ENCODE measurements around the gene ZFP90. TPM values are rescaled to one million over a fixed set of nuclear protein-coding genes. Genes with fewer than 3 reads are reported as not detected.
"Not testable (repeated sequence)": the region's sequence is repeated elsewhere in the genome, so short reads cannot be mapped to it uniquely, and the experiment has no call there.

ZFP90 gene
- total and polyA plus RNA-seq, 4 donors: 2.1 to 18.9 (median 5.6) TPM

DNA sequence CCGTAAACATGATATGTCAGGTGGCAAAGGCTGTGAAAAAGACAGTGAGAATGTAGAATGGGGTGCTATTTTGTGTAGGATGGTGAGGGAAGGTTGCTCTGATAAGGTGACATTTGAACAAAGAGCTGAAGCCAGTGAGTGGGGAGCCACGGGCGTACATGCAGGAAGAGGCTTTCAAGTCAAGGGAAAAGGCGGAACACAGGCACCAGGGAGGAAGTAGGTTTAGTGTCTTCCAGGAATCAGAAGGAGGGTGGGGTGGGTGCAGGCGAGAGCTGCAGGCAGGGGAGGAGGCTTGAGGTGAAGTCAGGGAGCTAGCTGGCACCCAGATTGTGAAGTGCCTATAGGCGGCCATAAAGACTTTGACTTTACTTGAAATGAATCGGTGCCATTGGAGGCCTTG lies 14.1 kb downstream of the ZFP90 start:
- peaks cover 4 to 59% (median 41%) of the 10 kb centered on the region in 4 donors for H3K36me3 ChIP-seq (ENCODE audit: control insufficient read depth in 4 of 4, insufficient read depth in 3 of 4, low read depth in 1 of 4, low read length in 3 of 4)
- no peaks in the 10 kb centered on the region for H3K4me1 ChIP-seq (ENCODE audit: control insufficient read depth in 4 of 4, insufficient read depth in 4 of 4, low read length in 3 of 4)
- TF ChIP-seq, protein P1, sequence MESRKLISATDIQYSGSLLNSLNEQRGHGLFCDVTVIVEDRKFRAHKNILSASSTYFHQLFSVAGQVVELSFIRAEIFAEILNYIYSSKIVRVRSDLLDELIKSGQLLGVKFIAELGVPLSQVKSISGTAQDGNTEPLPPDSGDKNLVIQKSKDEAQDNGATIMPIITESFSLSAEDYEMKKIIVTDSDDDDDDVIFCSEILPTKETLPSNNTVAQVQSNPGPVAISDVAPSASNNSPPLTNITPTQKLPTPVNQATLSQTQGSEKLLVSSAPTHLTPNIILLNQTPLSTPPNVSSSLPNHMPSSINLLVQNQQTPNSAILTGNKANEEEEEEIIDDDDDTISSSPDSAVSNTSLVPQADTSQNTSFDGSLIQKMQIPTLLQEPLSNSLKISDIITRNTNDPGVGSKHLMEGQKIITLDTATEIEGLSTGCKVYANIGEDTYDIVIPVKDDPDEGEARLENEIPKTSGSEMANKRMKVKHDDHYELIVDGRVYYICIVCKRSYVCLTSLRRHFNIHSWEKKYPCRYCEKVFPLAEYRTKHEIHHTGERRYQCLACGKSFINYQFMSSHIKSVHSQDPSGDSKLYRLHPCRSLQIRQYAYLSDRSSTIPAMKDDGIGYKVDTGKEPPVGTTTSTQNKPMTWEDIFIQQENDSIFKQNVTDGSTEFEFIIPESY (IDR thresholded peaks at IDR 0.05): no peak
- TF ChIP-seq YY1 (IDR thresholded peaks at IDR 0.05) (no peak), CTCF (IDR thresholded peaks at IDR 0.05; ENCODE audit: low read depth, low read length, missing input control) (no peak), JUND (IDR thresholded peaks at IDR 0.05) (no peak), GABPA (IDR thresholded peaks at IDR 0.05 in 1 of 2, conservative IDR thresholded peaks at IDR 0.05 in 1 of 2) (no peak), TAF1 (conservative IDR thresholded peaks at IDR 0.05) (no peak), RAD21 (IDR thresholded peaks at IDR 0.05) (no peak), FOXA2 (IDR thresholded peaks at IDR 0.05) (no peak), RXRA (IDR thresholded peaks at IDR 0.05) (no peak), HNF4A (conservative IDR thresholded peaks at IDR 0.05) (no peak), SP1 (IDR thresholded peaks at IDR 0.05) (no peak), HNF4G (IDR thresholded peaks at IDR 0.05) (no peak), FOXA1 (IDR thresholded peaks at IDR 0.05) (no peak), NR2F2 (IDR thresholded peaks at IDR 0.05) (no peak)
- TF ChIP-seq, protein P2, sequence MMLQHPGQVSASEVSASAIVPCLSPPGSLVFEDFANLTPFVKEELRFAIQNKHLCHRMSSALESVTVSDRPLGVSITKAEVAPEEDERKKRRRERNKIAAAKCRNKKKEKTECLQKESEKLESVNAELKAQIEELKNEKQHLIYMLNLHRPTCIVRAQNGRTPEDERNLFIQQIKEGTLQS (IDR thresholded peaks at IDR 0.05): no peak
- TF ChIP-seq, protein P3, sequence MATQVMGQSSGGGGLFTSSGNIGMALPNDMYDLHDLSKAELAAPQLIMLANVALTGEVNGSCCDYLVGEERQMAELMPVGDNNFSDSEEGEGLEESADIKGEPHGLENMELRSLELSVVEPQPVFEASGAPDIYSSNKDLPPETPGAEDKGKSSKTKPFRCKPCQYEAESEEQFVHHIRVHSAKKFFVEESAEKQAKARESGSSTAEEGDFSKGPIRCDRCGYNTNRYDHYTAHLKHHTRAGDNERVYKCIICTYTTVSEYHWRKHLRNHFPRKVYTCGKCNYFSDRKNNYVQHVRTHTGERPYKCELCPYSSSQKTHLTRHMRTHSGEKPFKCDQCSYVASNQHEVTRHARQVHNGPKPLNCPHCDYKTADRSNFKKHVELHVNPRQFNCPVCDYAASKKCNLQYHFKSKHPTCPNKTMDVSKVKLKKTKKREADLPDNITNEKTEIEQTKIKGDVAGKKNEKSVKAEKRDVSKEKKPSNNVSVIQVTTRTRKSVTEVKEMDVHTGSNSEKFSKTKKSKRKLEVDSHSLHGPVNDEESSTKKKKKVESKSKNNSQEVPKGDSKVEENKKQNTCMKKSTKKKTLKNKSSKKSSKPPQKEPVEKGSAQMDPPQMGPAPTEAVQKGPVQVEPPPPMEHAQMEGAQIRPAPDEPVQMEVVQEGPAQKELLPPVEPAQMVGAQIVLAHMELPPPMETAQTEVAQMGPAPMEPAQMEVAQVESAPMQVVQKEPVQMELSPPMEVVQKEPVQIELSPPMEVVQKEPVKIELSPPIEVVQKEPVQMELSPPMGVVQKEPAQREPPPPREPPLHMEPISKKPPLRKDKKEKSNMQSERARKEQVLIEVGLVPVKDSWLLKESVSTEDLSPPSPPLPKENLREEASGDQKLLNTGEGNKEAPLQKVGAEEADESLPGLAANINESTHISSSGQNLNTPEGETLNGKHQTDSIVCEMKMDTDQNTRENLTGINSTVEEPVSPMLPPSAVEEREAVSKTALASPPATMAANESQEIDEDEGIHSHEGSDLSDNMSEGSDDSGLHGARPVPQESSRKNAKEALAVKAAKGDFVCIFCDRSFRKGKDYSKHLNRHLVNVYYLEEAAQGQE (IDR thresholded peaks at IDR 0.05): no peak
- peaks cover 40 to 80% (median 58%) of the 10 kb centered on the region in 4 donors for H3K9me3 ChIP-seq (ENCODE audit: control insufficient read depth in 4 of 4, low read length in 3 of 4)
- H3K27me3 ChIP-seq (ENCODE audit: control insufficient read depth in 4 of 4, insufficient read depth in 4 of 4, low read length in 3 of 4): no peaks in the 10 kb centered on the region
- H3K27ac ChIP-seq (ENCODE audit: low read depth in 1 of 2, low read length in 2 of 2): no peak overlapping the region
- DNase-seq (ENCODE audit: low spot score): no peak
- H3K9ac ChIP-seq (ENCODE audit: low read depth in 1 of 2, low read length in 2 of 2): no peak overlapping the region
- WGBS: 90% methylated on average over 7 of the region's 7 CpGs
- peak overlapping the region in 2 of 3 donors; percentile 13 to 38 for H3K4me3 ChIP-seq (ENCODE audit: low read depth in 1 of 3, low read length in 3 of 3)

DNA sequence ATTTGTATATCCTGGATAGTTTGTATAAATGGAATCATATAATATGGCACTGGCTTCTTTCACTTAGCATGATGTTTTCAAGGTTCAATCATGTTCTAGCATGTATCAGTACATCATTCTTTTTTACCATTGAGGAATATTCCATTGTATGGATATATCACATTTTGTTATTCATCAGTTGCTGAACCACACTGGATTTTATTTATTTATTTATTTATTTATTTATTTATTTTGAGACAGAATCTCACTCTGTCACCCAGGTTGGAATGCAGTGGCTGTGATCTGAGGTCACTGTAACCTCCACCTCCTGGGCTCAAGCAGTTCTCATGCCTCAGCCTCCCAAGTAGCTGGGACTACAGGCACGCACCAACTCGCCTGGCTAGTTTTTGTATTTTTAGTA lies 21.2 kb downstream of the ZFP90 start:
- not testable (repeated sequence) for H3K27me3 ChIP-seq (ENCODE audit: control insufficient read depth in 4 of 4, insufficient read depth in 4 of 4, low read length in 3 of 4); H3K4me1 ChIP-seq (ENCODE audit: control insufficient read depth in 4 of 4, insufficient read depth in 4 of 4, low read length in 3 of 4); H3K9ac ChIP-seq (ENCODE audit: low read depth in 1 of 2, low read length in 2 of 2); DNase-seq (ENCODE audit: low spot score); H3K27ac ChIP-seq (ENCODE audit: low read depth in 1 of 2, low read length in 2 of 2)
- WGBS: 100% methylated on average over 2 of the region's 2 CpGs
- H3K9me3 ChIP-seq (ENCODE audit: control insufficient read depth in 4 of 4, low read length in 3 of 4): peaks cover 45 to 88% (median 76%) of the 10 kb centered on the region in 4 donors
- H3K36me3 ChIP-seq (ENCODE audit: control insufficient read depth in 4 of 4, insufficient read depth in 3 of 4, low read depth in 1 of 4, low read length in 3 of 4): peaks cover 1 to 78% (median 65%) of the 10 kb centered on the region in 4 donors
- H3K4me3 ChIP-seq (ENCODE audit: low read depth in 1 of 3, low read length in 3 of 3): peak overlapping the region in 2 of 3 donors; percentile 15 to 37
